WTC11 (cell line): ENCODE results near the gene CD9. TPM values are rescaled to one million over a fixed set of nuclear protein-coding genes. Genes with fewer than 3 reads are reported as not detected.

ENCODE experiments used
- ATAC-seq: fragments of 200-7000 bp; cut with Tn5 transposase; 2 replicates; pipeline ENCODE4 v1.10.0; 2021; ENCODE audit warnings: mild to moderate bottlenecking, moderate library complexity
- CTCF ChIA-PET: fragments of 300-600 bp; sonication (Branson Sonifier 250); formaldehyde crosslinking; loops from one replicate; lab custom pipeline; 2021; ENCODE audit warnings: antibody characterized with exemption; lab: Charles Lee
- POLR2A ChIA-PET: fragments of 350-600 bp; sonication (Branson Sonifier 250); formaldehyde crosslinking; loops from one replicate; lab custom pipeline; 2021; ENCODE audit warnings: antibody characterized with exemption; lab: Charles Lee
- DNase-seq: peaks from one replicate; pipeline ENCODE4 v3.0.0; 2021; ENCODE audit warnings: low spot score
- H3K27ac Mint-ChIP-seq: 2 replicates; pipeline ENCODE4 v1.8.0; 2021; ENCODE audit warnings: mixed read lengths
- H3K27me3 Mint-ChIP-seq: 2 replicates; pipeline ENCODE4 v1.8.0; 2021; ENCODE audit warnings: low read depth, mild to moderate bottlenecking, moderate library complexity, mixed read lengths
- H3K36me3 Mint-ChIP-seq: 2 replicates; pipeline ENCODE4 v1.8.0; 2021; ENCODE audit warnings: mixed read lengths
- H3K4me1 Mint-ChIP-seq: 2 replicates; pipeline ENCODE4 v1.8.0; 2022; ENCODE audit warnings: mixed read lengths
- H3K4me3 Mint-ChIP-seq: 2 replicates; pipeline ENCODE4 v1.8.0; 2021; ENCODE audit warnings: mild to moderate bottlenecking, moderate library complexity, mixed read lengths
- H3K9me3 Mint-ChIP-seq: 2 replicates; pipeline ENCODE4 v1.8.0; 2021; ENCODE audit warnings: mixed read lengths
- ARID4B ChIP-seq: sonication (generic); formaldehyde crosslinking; IDR thresholded peaks from 2 replicates; pipeline ENCODE4 v1.8.0; 2023; ENCODE audit warnings: missing genetic modification reagents, mild to moderate bottlenecking, borderline replicate concordance
- ATF2 ChIP-seq: sonication (generic); formaldehyde crosslinking; IDR thresholded peaks from 2 replicates; pipeline ENCODE4 v1.8.1; 2022; ENCODE audit warnings: low read depth, missing genetic modification reagents, borderline replicate concordance
- CBFB ChIP-seq: sonication (generic); formaldehyde crosslinking; IDR thresholded peaks from 2 replicates; pipeline ENCODE4 v1.8.1; 2022; ENCODE audit warnings: mild to moderate bottlenecking, low read depth, missing genetic modification reagents
- E2F1 ChIP-seq: sonication (generic); formaldehyde crosslinking; IDR thresholded peaks from 2 replicates; pipeline ENCODE4 v1.8.0; 2022; ENCODE audit warnings: mild to moderate bottlenecking, missing genetic modification reagents
- ERG ChIP-seq: fragments of 250-450 bp; sonication (Bioruptor Pico); IDR thresholded peaks from 2 replicates; pipeline ENCODE4 v1.8.0; 2021; ENCODE audit warnings: mild to moderate bottlenecking
- FOXJ3 ChIP-seq: sonication (generic); formaldehyde crosslinking; IDR thresholded peaks from 2 replicates; pipeline ENCODE4 v1.9.0; 2021; ENCODE audit warnings: missing genetic modification reagents, mild to moderate bottlenecking, borderline replicate concordance
- FOXK1 ChIP-seq: sonication (generic); formaldehyde crosslinking; IDR thresholded peaks from 2 replicates; pipeline ENCODE4 v1.8.0; 2022; ENCODE audit warnings: mild to moderate bottlenecking, moderate library complexity, missing genetic modification reagents
- KAT7 ChIP-seq: sonication (generic); formaldehyde crosslinking; IDR thresholded peaks from 2 replicates; pipeline ENCODE4 v1.8.1; 2023; ENCODE audit warnings: missing genetic modification reagents, mild to moderate bottlenecking, borderline replicate concordance
- MYBL2 ChIP-seq: sonication (generic); formaldehyde crosslinking; IDR thresholded peaks from 2 replicates; pipeline ENCODE4 v1.8.1; 2023; ENCODE audit warnings: mild to moderate bottlenecking, moderate library complexity, missing genetic modification reagents
- ZNF138 ChIP-seq: sonication (generic); formaldehyde crosslinking; conservative IDR thresholded peaks from 2 replicates; pipeline ENCODE4 v1.8.1; 2022; ENCODE audit warnings: mild to moderate bottlenecking, moderate library complexity, missing genetic modification reagents
- ZNF232 ChIP-seq: sonication (generic); formaldehyde crosslinking; IDR thresholded peaks from 2 replicates; pipeline ENCODE4 v1.8.0; 2022; ENCODE audit warnings: mild to moderate bottlenecking, missing genetic modification reagents
- ZNF425 ChIP-seq: fragments of 250-450 bp; sonication (Bioruptor Pico); conservative IDR thresholded peaks from 2 replicates; pipeline ENCODE4 v1.9.0; 2021; ENCODE audit warnings: mild to moderate bottlenecking
- ZNF532 ChIP-seq: fragments of 250-450 bp; sonication (Bioruptor Pico); IDR thresholded peaks from 2 replicates; pipeline ENCODE4 v1.9.0; 2021; ENCODE audit warnings: mild to moderate bottlenecking, borderline replicate concordance
- ZNF671 ChIP-seq: fragments of 250-450 bp; sonication (Bioruptor Pico); IDR thresholded peaks from 2 replicates; pipeline ENCODE4 v1.8.0; 2021; ENCODE audit warnings: mild to moderate bottlenecking
- total RNA-seq: library from RNA; stranded (reverse); gene quantifications from 3 replicates; pipeline ENCODE4 v1.2.3, GENCODE V29; 2021

The CD9 gene
- total RNA-seq, 1 experiment from 2014 or later, result 260 TPM

- no peaks in the 10 kb centered on the region for H3K36me3 Mint-ChIP-seq
- ChIA-PET POLR2A (no interaction called here), CTCF (no interaction called here)
- peaks cover 7% of the 10 kb centered on the region; the same call in 1 of the 2 replicates for H3K4me1 Mint-ChIP-seq
- peaks cover 3% of the 10 kb centered on the region; the same call in 1 of the 2 replicates for H3K27me3 Mint-ChIP-seq
- DNase-seq (no peak), ATAC-seq (no peak)
- H3K9me3 Mint-ChIP-seq, result 0 out of 2 replicates have a peak, but pooled peaks cover 5% of the 10 kb centered on the region
- TF ChIP-seq E2F1 (CRISPR knock-in tag) (no peak), ZNF671 (CRISPR knock-in tag) (no peak), FOXJ3 (CRISPR knock-in tag) (no peak), CBFB (CRISPR knock-in tag) (no peak), MYBL2 (CRISPR knock-in tag) (no peak), KAT7 (CRISPR knock-in tag) (no peak), ZNF232 (CRISPR knock-in tag) (no peak), ZNF532 (CRISPR knock-in tag) (no peak), ARID4B (no peak), ZNF138 (CRISPR knock-in tag) (no peak), ERG (CRISPR knock-in tag) (no peak), ZNF425 (no peak), ATF2 (CRISPR knock-in tag) (no peak), FOXK1 (CRISPR knock-in tag) (no peak)
- no peak overlapping the region for H3K4me3 Mint-ChIP-seq
- no peak overlapping the region for H3K27ac Mint-ChIP-seq
These were observed 34.8 kb upstream of the CD9 start for GRCh38 chr12:6165395-6165794.
